HG03135 (cell line): Measurements from ENCODE around the gene IMMP2L.

Experiments
- ATAC-seq: cut with Tn5 transposase; IDR thresholded peaks from one replicate; pipeline ENCODE4 v1.9.1; 2021; ENCODE audit warnings: mild to moderate bottlenecking, moderate library complexity; ENCODE audit not compliant: unreplicated experiment

IMMP2L gene

GRCh38 chr7:110784749-110785148, 777.5 kb downstream of the IMMP2L start:
- no peak for ATAC-seq

- no peak for ATAC-seq
These were observed 781.6 kb downstream of the IMMP2L start for GRCh38 chr7:110780712-110781111.

GRCh38 chr7:110779339-110779738, 783.0 kb downstream of the IMMP2L start:
- ATAC-seq = no peak

DNA sequence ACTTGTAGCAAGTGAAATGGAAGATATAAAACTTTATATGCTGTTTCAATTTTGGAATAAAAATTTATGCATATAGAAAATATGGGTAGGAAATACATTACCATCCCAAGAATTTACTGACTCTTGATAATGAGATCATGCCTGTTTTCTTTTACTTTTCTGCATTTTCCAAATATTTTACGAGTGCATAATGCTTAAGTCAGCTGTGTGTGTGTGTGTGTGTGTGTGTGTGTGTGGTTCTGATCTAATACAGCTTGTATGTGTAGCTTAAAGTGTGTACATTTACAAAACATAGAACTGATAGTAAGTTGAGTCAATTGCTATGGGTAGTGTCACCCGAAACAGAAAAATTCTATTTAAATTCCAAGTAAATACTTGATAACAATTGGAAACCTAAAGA, 787.2 kb downstream of the IMMP2L start:
- ATAC-seq = no peak

DNA sequence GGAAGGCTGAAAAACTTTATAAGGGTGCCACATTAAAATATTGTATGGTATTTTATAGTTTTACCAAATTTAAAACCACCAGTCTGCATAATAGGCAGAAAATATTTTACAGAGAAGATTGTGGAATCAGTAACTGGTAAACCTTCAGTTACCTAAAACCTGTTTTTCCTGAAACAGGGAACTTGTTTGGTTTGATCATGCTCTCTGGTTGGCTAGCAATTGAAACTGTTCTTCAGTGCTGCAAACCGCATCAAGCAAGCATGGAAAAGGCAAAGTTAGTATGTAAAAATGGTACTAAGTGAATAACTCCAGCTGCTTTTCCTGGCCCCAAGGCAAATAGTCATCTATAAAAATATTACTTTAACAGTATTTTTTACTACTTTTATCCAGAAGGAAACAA, 788.2 kb downstream of the IMMP2L start:
- ATAC-seq = no peak

DNA sequence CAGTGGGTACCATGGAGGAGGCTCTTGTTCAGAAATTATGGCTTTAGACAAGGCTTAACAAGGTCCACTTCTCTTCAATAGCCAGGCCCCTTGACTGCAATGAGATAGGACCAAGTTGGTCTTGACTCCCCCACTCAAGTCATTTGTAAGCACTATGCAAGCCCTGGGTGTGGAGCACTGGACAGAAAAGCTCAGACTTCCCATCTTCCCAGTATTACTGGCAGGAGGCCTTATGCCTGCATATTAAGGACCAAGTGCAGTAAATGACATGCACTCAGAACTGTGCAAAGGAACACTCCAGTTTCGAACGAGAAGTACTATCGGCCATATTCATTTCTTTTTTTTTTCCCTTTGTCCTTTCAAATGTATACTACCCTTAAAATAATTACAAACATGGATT, 789.7 kb downstream of the IMMP2L start:
- no peak for ATAC-seq

DNA sequence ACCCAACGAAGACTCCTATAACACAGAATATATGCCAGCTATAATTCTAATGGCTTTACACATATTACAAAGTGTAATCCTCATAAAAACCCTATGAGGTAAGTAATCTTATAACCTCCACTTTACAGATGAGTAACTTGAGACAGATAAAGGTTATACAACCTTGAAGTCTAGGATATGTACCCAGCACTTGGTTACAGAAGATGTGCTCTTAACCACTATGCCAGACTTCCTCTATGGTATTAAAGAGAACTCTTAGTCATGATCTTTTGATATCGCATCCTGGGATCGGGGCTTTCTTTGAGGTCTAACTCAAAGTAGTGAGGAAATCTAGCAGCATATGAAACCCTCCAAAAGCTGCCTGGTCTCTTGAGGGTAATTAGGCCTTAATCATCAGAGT, 790.6 kb downstream of the IMMP2L start:
- no peak for ATAC-seq

- no peak for ATAC-seq
These were observed 794.7 kb downstream of the IMMP2L start for GRCh38 chr7:110767550-110768110.

DNA sequence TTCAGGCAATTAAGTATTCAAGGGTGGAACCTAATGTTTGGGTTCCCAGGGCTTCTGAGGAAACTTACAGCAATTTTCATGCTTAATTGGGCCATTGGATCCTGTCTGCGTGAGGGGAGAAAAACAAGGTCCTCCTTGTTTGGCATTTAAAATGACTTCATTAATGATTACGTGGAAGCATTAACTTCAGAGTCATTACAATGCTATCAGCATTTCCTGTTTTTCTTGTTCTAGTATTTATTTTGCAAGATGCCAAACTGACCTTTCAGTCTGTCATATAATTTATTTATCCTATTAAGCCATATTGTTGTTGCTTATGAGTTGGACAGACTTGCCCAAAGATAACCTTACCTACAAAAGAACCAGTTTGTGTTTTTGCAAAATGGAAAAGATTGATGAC, 795.4 kb downstream of the IMMP2L start:
- no peak for ATAC-seq

- no peak for ATAC-seq
These were observed 797.4 kb downstream of the IMMP2L start for GRCh38 chr7:110764852-110765251.

DNA sequence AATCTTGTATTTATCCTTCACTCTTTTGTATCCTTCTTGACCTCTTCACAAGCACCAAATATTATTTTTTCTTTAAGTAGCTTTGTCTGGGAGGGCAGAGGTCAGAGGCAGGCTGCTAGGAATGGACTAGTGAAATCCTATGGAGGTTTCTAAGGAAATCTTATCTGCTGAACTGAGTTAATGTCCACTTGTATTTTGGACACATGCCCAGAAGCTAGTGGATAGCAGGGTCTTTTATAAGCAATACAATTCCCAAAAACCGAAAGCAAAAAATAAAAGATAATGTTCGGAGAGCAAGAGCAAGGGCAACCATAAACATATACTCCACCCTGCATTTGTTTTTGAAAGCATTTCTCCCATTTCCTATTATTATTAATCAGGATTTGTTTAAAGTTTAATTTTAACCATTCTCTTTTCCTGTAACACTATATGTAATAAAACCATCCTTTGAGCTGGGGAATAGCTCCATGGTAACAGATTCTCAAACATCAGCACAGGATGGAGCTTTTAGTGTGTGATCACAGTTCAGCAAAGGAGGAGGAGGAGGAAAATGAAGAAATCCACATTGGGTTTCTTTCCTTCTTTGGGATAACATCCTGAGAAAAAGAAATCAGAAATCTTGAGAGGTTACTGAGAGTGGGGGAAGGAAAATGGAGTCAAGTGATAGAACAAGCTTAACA, 799.6 kb downstream of the IMMP2L start:
- no peak for ATAC-seq

DNA sequence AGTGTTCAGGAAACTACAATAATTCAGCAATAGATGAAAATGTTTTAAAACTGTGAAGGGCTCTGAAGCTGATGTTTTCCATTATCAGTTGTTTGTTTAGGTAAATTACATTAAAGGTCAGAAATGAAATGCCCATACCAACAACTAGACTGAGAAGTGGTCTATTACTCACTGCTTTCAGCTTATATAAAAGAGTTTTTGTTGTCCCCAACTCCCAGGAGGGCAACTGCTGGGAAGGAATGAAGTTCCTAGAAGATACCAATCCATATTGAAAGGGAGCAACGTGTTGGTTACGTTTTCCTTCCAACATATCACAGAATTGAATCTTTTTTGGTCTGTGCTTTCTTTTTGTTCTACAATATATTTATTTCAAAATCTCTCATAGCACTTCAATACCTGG, 802.0 kb downstream of the IMMP2L start:
- no peak for ATAC-seq

- no peak for ATAC-seq
These were observed 803.2 kb downstream of the IMMP2L start for GRCh38 chr7:110759069-110759468.

DNA sequence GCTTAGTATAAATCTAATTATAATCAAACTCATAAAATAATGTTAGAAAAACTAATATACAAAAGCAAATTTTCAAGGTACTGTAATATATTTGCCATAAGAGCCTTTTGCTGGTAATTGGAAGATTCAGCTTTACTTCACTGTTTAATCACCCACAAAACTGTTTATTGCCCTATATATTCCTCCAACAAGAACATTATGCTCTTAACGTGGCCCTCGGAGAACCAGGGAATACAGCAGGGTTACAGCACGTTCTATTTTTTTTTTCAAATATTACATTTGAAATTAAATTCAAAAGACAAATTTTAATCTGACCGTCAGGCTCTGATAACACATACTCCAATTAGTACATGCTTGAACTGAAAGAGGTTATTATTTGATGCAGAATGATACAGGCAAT, 807.6 kb downstream of the IMMP2L start:
- ATAC-seq = no peak

- ATAC-seq = no peak
These were observed 811.2 kb downstream of the IMMP2L start for GRCh38 chr7:110750931-110751605.

GRCh38 chr7:110733221-110733620, 829.1 kb downstream of the IMMP2L start:
- ATAC-seq = no peak

DNA sequence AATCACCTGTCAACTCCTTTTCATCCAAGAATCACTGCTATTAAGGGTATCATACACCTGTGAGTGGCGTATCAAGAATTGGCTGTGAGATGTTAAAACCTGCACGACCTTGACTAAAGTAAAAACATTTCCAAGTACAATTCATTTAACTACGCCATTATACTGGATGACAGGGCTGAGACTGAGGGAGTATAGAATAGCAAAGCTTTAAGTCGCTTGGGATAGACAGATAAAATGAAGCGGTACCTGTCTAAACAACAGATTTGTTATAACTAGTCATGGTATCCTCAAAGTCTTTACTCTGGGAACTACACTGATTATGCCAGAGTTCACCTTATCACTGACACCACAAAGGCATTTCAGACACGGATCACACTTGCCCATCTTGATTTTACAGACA, 837.5 kb downstream of the IMMP2L start:
- no peak for ATAC-seq

DNA sequence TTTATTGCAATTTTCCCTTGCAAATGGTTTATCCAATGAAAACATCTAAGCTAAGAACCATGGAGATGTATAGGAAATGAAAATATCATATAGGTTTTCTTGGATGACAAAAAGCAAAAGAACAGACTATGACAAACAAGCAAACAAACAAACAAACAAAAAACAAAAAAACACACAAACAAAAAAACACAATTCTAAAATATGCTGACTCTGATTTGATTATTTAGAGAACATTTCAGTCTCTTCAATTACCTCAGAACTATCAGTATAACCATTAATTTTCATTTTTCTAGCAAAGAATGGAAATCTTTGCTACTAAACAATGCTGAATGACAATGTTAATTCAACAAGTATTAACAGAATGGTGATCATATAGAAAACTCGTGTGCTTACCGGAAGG, 840.9 kb downstream of the IMMP2L start:
- ATAC-seq = no peak

DNA sequence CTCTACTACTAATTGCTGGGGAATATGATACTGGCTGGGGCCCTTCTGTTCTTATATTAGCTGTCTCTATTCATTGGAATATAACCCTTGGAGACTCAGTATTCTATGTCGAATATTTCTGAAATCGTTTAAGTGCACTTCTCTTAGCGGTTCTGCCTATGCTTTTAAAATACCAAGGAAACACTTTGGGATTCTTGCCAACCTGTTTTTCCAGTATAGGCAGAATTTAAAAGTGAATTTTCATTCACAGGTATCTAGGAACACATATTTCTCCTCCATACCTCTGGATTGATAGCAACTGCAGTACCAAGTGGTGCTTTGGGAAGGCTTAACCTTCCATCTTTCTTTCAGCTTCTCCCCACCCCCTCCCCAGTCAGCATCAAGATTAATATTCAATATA, 841.7 kb downstream of the IMMP2L start:
- no peak for ATAC-seq

DNA sequence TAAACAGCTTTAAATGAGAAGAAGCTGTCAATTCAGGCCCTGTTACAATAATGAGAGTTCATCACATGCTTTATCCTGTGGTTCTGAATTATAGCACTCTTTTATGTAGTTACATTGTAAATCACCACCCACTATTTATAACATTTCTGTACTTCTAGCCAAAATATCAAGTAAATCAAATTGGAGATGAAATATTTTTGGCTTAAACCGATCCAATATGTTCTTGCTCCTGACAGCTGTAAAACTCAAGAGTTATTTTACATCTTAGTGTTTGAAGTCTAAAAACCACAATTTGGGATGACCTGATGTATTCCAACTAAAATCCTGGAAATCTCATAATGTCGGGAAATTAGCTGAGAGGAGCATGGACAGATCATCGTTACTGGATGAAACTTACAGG, 842.6 kb downstream of the IMMP2L start:
- no peak for ATAC-seq

- no peak for ATAC-seq
These were observed 843.6 kb downstream of the IMMP2L start for GRCh38 chr7:110718503-110719205.

- ATAC-seq = no peak
These were observed 858.1 kb downstream of the IMMP2L start for GRCh38 chr7:110704225-110704624.
